Measurements from ENCODE around the gene KIAA0232.
"Not testable (repeated sequence)": the region's sequence is repeated elsewhere in the genome, so short reads cannot be mapped to it uniquely, and the experiment has no call there.

The KIAA0232 gene

GRCh38 chr4:6889101-6889735 is 106.7 kb downstream of the KIAA0232 start:
- WGBS, 2 experiments: 94 to 95% methylated on average over 37 of the region's 37 CpGs
- H3K4me3 ChIP-seq (ENCODE audit: insufficient read depth, low read depth, low read length): no peak overlapping the region
- no peaks in the 10 kb centered on the region for H3K36me3 ChIP-seq (ENCODE audit: control insufficient read depth, insufficient read depth, low read length)
- peaks cover 13% of the 10 kb centered on the region for H3K4me1 ChIP-seq (ENCODE audit: control insufficient read depth, insufficient read depth, low read length)
- no peak overlapping the region for H3K27ac ChIP-seq (ENCODE audit: insufficient read depth, low read depth, low read length, poor library complexity, severe bottlenecking)
- H3K9me3 ChIP-seq (ENCODE audit: control insufficient read depth, low read length): no peaks in the 10 kb centered on the region
- no peaks in the 10 kb centered on the region for H3K27me3 ChIP-seq (ENCODE audit: control insufficient read depth, insufficient read depth, low read length, poor library complexity, severe bottlenecking)

- H3K36me3 ChIP-seq (ENCODE audit: control insufficient read depth, insufficient read depth, low read length): no peaks in the 10 kb centered on the region
- H3K4me3 ChIP-seq (ENCODE audit: insufficient read depth, low read depth, low read length): no peak overlapping the region
- H3K27me3 ChIP-seq (ENCODE audit: control insufficient read depth, insufficient read depth, low read length, poor library complexity, severe bottlenecking): no peaks in the 10 kb centered on the region
- 95 to 96% methylated on average over 15 of the region's 15 CpGs for WGBS, 2 experiments
- no peak overlapping the region for H3K27ac ChIP-seq (ENCODE audit: insufficient read depth, low read depth, low read length, poor library complexity, severe bottlenecking)
- no peaks in the 10 kb centered on the region for H3K9me3 ChIP-seq (ENCODE audit: control insufficient read depth, low read length)
- H3K4me1 ChIP-seq (ENCODE audit: control insufficient read depth, insufficient read depth, low read length): peaks cover 13% of the 10 kb centered on the region
Observed at GRCh38 chr4:6889736-6890324, 107.3 kb downstream of the KIAA0232 start.

- Histone ChIP-seq H3K27me3 (ENCODE audit: control insufficient read depth, insufficient read depth, low read length, poor library complexity, severe bottlenecking) (no peaks in the 10 kb centered on the region), H3K27ac (ENCODE audit: insufficient read depth, low read depth, low read length, poor library complexity, severe bottlenecking) (no peak overlapping the region), H3K4me3 (ENCODE audit: insufficient read depth, low read depth, low read length) (no peak overlapping the region), H3K9me3 (ENCODE audit: control insufficient read depth, low read length) (no peaks in the 10 kb centered on the region), H3K36me3 (ENCODE audit: control insufficient read depth, insufficient read depth, low read length) (no peaks in the 10 kb centered on the region), H3K4me1 (ENCODE audit: control insufficient read depth, insufficient read depth, low read length) (peaks cover 13% of the 10 kb centered on the region)
- WGBS, 2 experiments: 91 to 93% methylated on average over 3 of the region's 3 CpGs
Observed at GRCh38 chr4:6890358-6890757, 107.8 kb downstream of the KIAA0232 start.

- H3K27me3 ChIP-seq (ENCODE audit: control insufficient read depth, insufficient read depth, low read length, poor library complexity, severe bottlenecking); H3K36me3 ChIP-seq (ENCODE audit: control insufficient read depth, insufficient read depth, low read length); H3K27ac ChIP-seq (ENCODE audit: insufficient read depth, low read depth, low read length, poor library complexity, severe bottlenecking); H3K4me3 ChIP-seq (ENCODE audit: insufficient read depth, low read depth, low read length); H3K9me3 ChIP-seq (ENCODE audit: control insufficient read depth, low read length): not testable (repeated sequence)
- peaks cover 13% of the 10 kb centered on the region for H3K4me1 ChIP-seq (ENCODE audit: control insufficient read depth, insufficient read depth, low read length)
- WGBS, 2 experiments: 95% methylated on average over 9 of the region's 9 CpGs
Observed at GRCh38 chr4:6890971-6891370, 108.4 kb downstream of the KIAA0232 start.

GRCh38 chr4:6891436-6892170 is 109.1 kb downstream of the KIAA0232 start:
- Histone ChIP-seq H3K4me3 (ENCODE audit: insufficient read depth, low read depth, low read length) (no peak overlapping the region), H3K27me3 (ENCODE audit: control insufficient read depth, insufficient read depth, low read length, poor library complexity, severe bottlenecking) (no peaks in the 10 kb centered on the region), H3K36me3 (ENCODE audit: control insufficient read depth, insufficient read depth, low read length) (no peaks in the 10 kb centered on the region), H3K9me3 (ENCODE audit: control insufficient read depth, low read length) (no peaks in the 10 kb centered on the region), H3K27ac (ENCODE audit: insufficient read depth, low read depth, low read length, poor library complexity, severe bottlenecking) (no peak overlapping the region), H3K4me1 (ENCODE audit: control insufficient read depth, insufficient read depth, low read length) (peaks cover 13% of the 10 kb centered on the region)
- 90 to 91% methylated on average over 10 of the region's 10 CpGs for WGBS, 2 experiments

- no peak overlapping the region for H3K4me3 ChIP-seq (ENCODE audit: insufficient read depth, low read depth, low read length)
- no peaks in the 10 kb centered on the region for H3K9me3 ChIP-seq (ENCODE audit: control insufficient read depth, low read length)
- H3K4me1 ChIP-seq (ENCODE audit: control insufficient read depth, insufficient read depth, low read length): peaks cover 13% of the 10 kb centered on the region
- no peaks in the 10 kb centered on the region for H3K36me3 ChIP-seq (ENCODE audit: control insufficient read depth, insufficient read depth, low read length)
- H3K27ac ChIP-seq (ENCODE audit: insufficient read depth, low read depth, low read length, poor library complexity, severe bottlenecking): no peak overlapping the region
- H3K27me3 ChIP-seq (ENCODE audit: control insufficient read depth, insufficient read depth, low read length, poor library complexity, severe bottlenecking): no peaks in the 10 kb centered on the region
- 68 to 69% methylated on average over 20 of the region's 20 CpGs for WGBS, 2 experiments
Observed at GRCh38 chr4:6892190-6892908, 109.8 kb downstream of the KIAA0232 start.

- H3K4me3 ChIP-seq (ENCODE audit: insufficient read depth, low read depth, low read length): no peak overlapping the region
- peaks cover 13% of the 10 kb centered on the region for H3K4me1 ChIP-seq (ENCODE audit: control insufficient read depth, insufficient read depth, low read length)
- 78 to 79% methylated on average over 6 of the region's 6 CpGs for WGBS, 2 experiments
- no peaks in the 10 kb centered on the region for H3K9me3 ChIP-seq (ENCODE audit: control insufficient read depth, low read length)
- H3K36me3 ChIP-seq (ENCODE audit: control insufficient read depth, insufficient read depth, low read length): no peaks in the 10 kb centered on the region
- no peak overlapping the region for H3K27ac ChIP-seq (ENCODE audit: insufficient read depth, low read depth, low read length, poor library complexity, severe bottlenecking)
- H3K27me3 ChIP-seq (ENCODE audit: control insufficient read depth, insufficient read depth, low read length, poor library complexity, severe bottlenecking): no peaks in the 10 kb centered on the region
Observed at GRCh38 chr4:6892909-6893202, 110.3 kb downstream of the KIAA0232 start.

GRCh38 chr4:6893449-6894085 is 111.0 kb downstream of the KIAA0232 start:
- Histone ChIP-seq H3K36me3 (ENCODE audit: control insufficient read depth, insufficient read depth, low read length) (no peaks in the 10 kb centered on the region), H3K27me3 (ENCODE audit: control insufficient read depth, insufficient read depth, low read length, poor library complexity, severe bottlenecking) (no peaks in the 10 kb centered on the region), H3K4me3 (ENCODE audit: insufficient read depth, low read depth, low read length) (no peak overlapping the region), H3K4me1 (ENCODE audit: control insufficient read depth, insufficient read depth, low read length) (peaks cover 6% of the 10 kb centered on the region), H3K9me3 (ENCODE audit: control insufficient read depth, low read length) (no peaks in the 10 kb centered on the region), H3K27ac (ENCODE audit: insufficient read depth, low read depth, low read length, poor library complexity, severe bottlenecking) (no peak overlapping the region)
- 90 to 96% methylated on average over 7 of the region's 7 CpGs for WGBS, 2 experiments

GRCh38 chr4:6894086-6894478 is 111.6 kb downstream of the KIAA0232 start:
- Histone ChIP-seq H3K36me3 (ENCODE audit: control insufficient read depth, insufficient read depth, low read length) (no peaks in the 10 kb centered on the region), H3K27ac (ENCODE audit: insufficient read depth, low read depth, low read length, poor library complexity, severe bottlenecking) (no peak overlapping the region), H3K27me3 (ENCODE audit: control insufficient read depth, insufficient read depth, low read length, poor library complexity, severe bottlenecking) (no peaks in the 10 kb centered on the region), H3K4me3 (ENCODE audit: insufficient read depth, low read depth, low read length) (no peak overlapping the region), H3K4me1 (ENCODE audit: control insufficient read depth, insufficient read depth, low read length) (peaks cover 6% of the 10 kb centered on the region), H3K9me3 (ENCODE audit: control insufficient read depth, low read length) (no peaks in the 10 kb centered on the region)
- WGBS, 2 experiments: 88 to 92% methylated on average over 3 of the region's 3 CpGs

Measured in ectodermal cell (in vitro differentiated cells).